A549 (cell line): ENCODE results near the gene NCOA5. TPM values are rescaled to one million over a fixed set of nuclear protein-coding genes. Genes with fewer than 3 reads are reported as not detected.

Source experiments
- ATAC-seq, 2 experiments: fragments of 200-7000 bp in 1 of 2; fragments of >200 bp in 1 of 2; cut with Nextera tagmentation in 1 of 2; cut with Tn5 transposase in 1 of 2; 3 replicates each; pipeline versions ENCODE4 v1.8.0 to v1.9.1; 2018 to 2020; ENCODE audit warnings: mild to moderate bottlenecking in 1 of 2, moderate library complexity in 1 of 2
- CTCF ChIA-PET: fragments of 300-600 bp; sonication (Branson Sonifier 250); formaldehyde crosslinking; extraction: SDS; loops from one replicate; lab custom pipeline; 2021; ENCODE audit warnings: antibody characterized with exemption, inconsistent platforms; lab: Yijun Ruan, JAX
- POLR2A ChIA-PET: fragments of 350-600 bp; formaldehyde crosslinking; extraction: SDS; loops from one replicate; lab custom pipeline; 2021; ENCODE audit warnings: antibody characterized with exemption, inconsistent platforms; lab: Yijun Ruan, JAX
- DNase-seq, 2 experiments: peaks; one replicate each; pipeline versions ENCODE4 v3.0.0 to v3.0.0-alpha.2; 2011 to 2016; ENCODE audit warnings: low read depth in 1 of 2, low spot score in 1 of 2
- FAIRE-seq: peaks from 2 replicates; lab custom pipeline; 2011; peaks lifted over from hg19 to GRCh38; lab: Jason Lieb, UNC
- H3K27ac ChIP-seq, 2 experiments: fragments of >200 bp; sonication (Bioruptor Twin); formaldehyde crosslinking; 3 replicates each; pipeline ENCODE4 v1.5.1; 2016 to 2017
- H3K4me1 ChIP-seq: fragments of >200 bp; sonication (Bioruptor Twin); formaldehyde crosslinking; 3 replicates; pipeline ENCODE4 v1.6.1; 2016
- H3K4me2 ChIP-seq: fragments of >200 bp; sonication (Bioruptor Twin); formaldehyde crosslinking; 3 replicates; pipeline ENCODE4 v1.6.1; 2016
- H3K4me3 ChIP-seq: fragments of >200 bp; sonication (Bioruptor Twin); formaldehyde crosslinking; 3 replicates; pipeline ENCODE4 v1.5.1; 2016
- H3K9me3 ChIP-seq: fragments of >200 bp; sonication (Bioruptor Twin); formaldehyde crosslinking; 3 replicates; pipeline ENCODE4 v1.6.1; 2016
- CBX2 ChIP-seq: fragments of 200-600 bp; sonication (generic); IDR thresholded peaks from 2 replicates; pipeline ENCODE4 v1.6.1; 2016; ENCODE audit warnings: low read depth, mild to moderate bottlenecking, borderline replicate concordance
- CBX8 ChIP-seq: fragments of 200-600 bp; sonication (generic); IDR thresholded peaks from 2 replicates; pipeline ENCODE4 v1.6.1; 2016
- CHD2 ChIP-seq: fragments of 150-350 bp; IDR thresholded peaks from 2 replicates; pipeline ENCODE4 v1.6.1; 2014; ENCODE audit warnings: low read length; ENCODE audit not compliant: partially characterized antibody
- CHD4 ChIP-seq: fragments of 200-600 bp; sonication (generic); IDR thresholded peaks from 2 replicates; pipeline ENCODE4 v1.6.1; 2016; ENCODE audit warnings: antibody characterized with exemption, mild to moderate bottlenecking, borderline replicate concordance
- E2F6 ChIP-seq: IDR thresholded peaks from 2 replicates; pipeline ENCODE4 v1.6.1; 2012; ENCODE audit warnings: low read depth, borderline replicate concordance
- EHMT2 ChIP-seq: fragments of 200-600 bp; sonication (generic); IDR thresholded peaks from 2 replicates; pipeline ENCODE4 v1.6.1; 2016; ENCODE audit warnings: antibody characterized with exemption, low read depth, mild to moderate bottlenecking, moderate library complexity
- EP300 ChIP-seq, 2 experiments: fragments of >200 bp; sonication (Bioruptor Twin); formaldehyde crosslinking; IDR thresholded peaks; 2 replicates in 1 of 2; 3 replicates in 1 of 2; pipeline ENCODE4 v1.6.1; 2016 to 2017
- ESRRA ChIP-seq: fragments of 150-350 bp; IDR thresholded peaks from 2 replicates; pipeline ENCODE4 v1.6.1; 2014; ENCODE audit warnings: mild to moderate bottlenecking, low read length, borderline replicate concordance
- FOSB ChIP-seq: fragments of 250-450 bp; sonication (Bioruptor Pico); IDR thresholded peaks from 2 replicates; pipeline ENCODE4 v1.5.0; 2020; ENCODE audit warnings: mild to moderate bottlenecking, moderate library complexity
- FOSL2 ChIP-seq, 2 experiments: fragments of 450-650 bp in 1 of 2; fragments of >200 bp in 1 of 2; sonication (Bioruptor Twin) in 1 of 2; formaldehyde crosslinking; IDR thresholded peaks; 2 replicates each; pipeline versions ENCODE4 v1.5.0 to v1.6.1; 2016 to 2020; ENCODE audit warnings: mild to moderate bottlenecking in 1 of 2, moderate library complexity in 1 of 2
- FOXS1 ChIP-seq: fragments of 250-450 bp; sonication (Bioruptor Pico); IDR thresholded peaks from 2 replicates; pipeline ENCODE4 v1.5.0; 2020; ENCODE audit warnings: mild to moderate bottlenecking, moderate library complexity
- HOXA7 ChIP-seq: fragments of 250-450 bp; sonication (Bioruptor Pico); IDR thresholded peaks from 2 replicates; pipeline ENCODE4 v1.5.0; 2020; ENCODE audit warnings: mild to moderate bottlenecking, moderate library complexity
- HOXB5 ChIP-seq: fragments of 250-450 bp; sonication (Bioruptor Pico); IDR thresholded peaks from 2 replicates; pipeline ENCODE4 v1.5.0; 2020; ENCODE audit warnings: mild to moderate bottlenecking, moderate library complexity
- KDM1A ChIP-seq: fragments of 200-600 bp; sonication (generic); IDR thresholded peaks from 2 replicates; pipeline ENCODE4 v1.6.1; 2016; ENCODE audit warnings: low read depth, mild to moderate bottlenecking
- KDM5A ChIP-seq: fragments of 200-600 bp; sonication (generic); IDR thresholded peaks from 2 replicates; pipeline ENCODE4 v1.6.1; 2016; ENCODE audit warnings: antibody characterized with exemption, mild to moderate bottlenecking
- MAFK ChIP-seq: fragments of 450-650 bp; IDR thresholded peaks from 2 replicates; pipeline ENCODE4 v1.6.1; 2014; ENCODE audit not compliant: partially characterized antibody
- NR3C1 ChIP-seq: fragments of >200 bp; sonication (Bioruptor Twin); formaldehyde crosslinking; IDR thresholded peaks from 3 replicates; pipeline ENCODE4 v1.6.1; 2017
- PBX3 ChIP-seq: IDR thresholded peaks from 2 replicates; pipeline ENCODE4 v1.6.1; 2012
- RCOR1 ChIP-seq: fragments of 150-350 bp; IDR thresholded peaks from 2 replicates; pipeline ENCODE4 v1.6.1; 2014; ENCODE audit warnings: antibody characterized with exemption, low read length, low read depth
- ZC3H11A ChIP-seq: fragments of 450-650 bp; IDR thresholded peaks from 2 replicates; pipeline ENCODE4 v1.6.1; 2014; ENCODE audit warnings: antibody characterized with exemption, mild to moderate bottlenecking
- WGBS: methylation state at CpG from one replicate; pipeline ENCODE4 v1.1.6; 2017; ENCODE audit errors: missing lambda C conversion rate; 5-methylcytosine and 5-hydroxymethylcytosine counted together
- polyA plus RNA-seq, 4 experiments: library from polyadenylated mRNA; depleted of rRNA in 3 of 4; stranded (reverse); fragments of >200 nt; fragmentation: RNase III in 1 of 4; extraction: RNeasy Plus Mini Kit Qiagen cat#74134 plus additional on column Dnase treatment in 1 of 4; gene quantifications; 2 replicates in 3 of 4; 3 replicates in 1 of 4; pipeline ENCODE4 v1.2.3, GENCODE V29; 2011 to 2017
- TF ChIP-seq, protein P1 (sequence below): fragments of 250-450 bp; sonication (Bioruptor Pico); IDR thresholded peaks from 2 replicates; pipeline ENCODE4 v1.5.0; 2021; ENCODE audit warnings: mild to moderate bottlenecking, moderate library complexity, borderline replicate concordance
- TF ChIP-seq, protein P2 (sequence below): fragments of >200 bp; sonication (Bioruptor Twin); formaldehyde crosslinking; IDR thresholded peaks from 3 replicates; pipeline ENCODE4 v1.6.1; 2016

The NCOA5 gene
- polyA plus RNA-seq, 2 of the 4 experiments (the other 2 are of a cell fraction): 27.2 to 28.0 TPM

- no peak for TF ChIP-seq RCOR1
- TF ChIP-seq HOXB5: no peak
- TF ChIP-seq E2F6: no peak
- TF ChIP-seq HOXA7 (CRISPR knock-in tag): no peak
- TF ChIP-seq EP300 (IDR thresholded peaks at IDR 0.05): no peak
- no peak for TF ChIP-seq MAFK
- TF ChIP-seq PBX3: no peak
These were observed 27.1 kb downstream of the NCOA5 start (continued) for GRCh38 chr20:46062621-46063020.

- DNase-seq: no peak
These were observed 27.6 kb downstream of the NCOA5 start for GRCh38 chr20:46062151-46062550.

GRCh38 chr20:46060975-46061374 is 28.8 kb downstream of the NCOA5 start:
- no peak for FAIRE-seq
- no peaks in the 10 kb centered on the region for H3K9me3 ChIP-seq
- H3K4me2 ChIP-seq: no peak overlapping the region
- ATAC-seq: no peak
- 94% methylated on average over 4 of the region's 4 CpGs for WGBS
- no peak overlapping the region for H3K4me3 ChIP-seq
- no peak overlapping the region for H3K27ac ChIP-seq
- ChIA-PET CTCF (interaction anchor here (1.2 to 2.7 kb wide), 4 partner anchors 16 to 38 kb away, joined by 3 to 11 read pairs (median 3); no protein-coding TSS in a partner anchor), POLR2A (no interaction called here)
- no peaks in the 10 kb centered on the region for H3K4me1 ChIP-seq
- TF ChIP-seq CBX2 (no peak), FOSL2 (IDR thresholded peaks at IDR 0.05) (no peak), FOSL2 (CRISPR knock-in tag; IDR thresholded peaks at IDR 0.05) (no peak), CHD2 (no peak), KDM1A (no peak), ZC3H11A (no peak)
- TF ChIP-seq, protein P1, sequence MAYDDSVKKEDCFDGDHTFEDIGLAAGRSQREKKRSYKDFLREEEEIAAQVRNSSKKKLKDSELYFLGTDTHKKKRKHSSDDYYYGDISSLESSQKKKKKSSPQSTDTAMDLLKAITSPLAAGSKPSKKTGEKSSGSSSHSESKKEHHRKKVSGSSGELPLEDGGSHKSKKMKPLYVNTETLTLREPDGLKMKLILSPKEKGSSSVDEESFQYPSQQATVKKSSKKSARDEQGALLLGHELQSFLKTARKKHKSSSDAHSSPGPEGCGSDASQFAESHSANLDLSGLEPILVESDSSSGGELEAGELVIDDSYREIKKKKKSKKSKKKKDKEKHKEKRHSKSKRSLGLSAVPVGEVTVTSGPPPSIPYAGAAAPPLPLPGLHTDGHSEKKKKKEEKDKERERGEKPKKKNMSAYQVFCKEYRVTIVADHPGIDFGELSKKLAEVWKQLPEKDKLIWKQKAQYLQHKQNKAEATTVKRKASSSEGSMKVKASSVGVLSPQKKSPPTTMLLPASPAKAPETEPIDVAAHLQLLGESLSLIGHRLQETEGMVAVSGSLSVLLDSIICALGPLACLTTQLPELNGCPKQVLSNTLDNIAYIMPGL (CRISPR knock-in tag): no peak
- DNase-seq: no peak

More at GRCh38 chr20:46062151-46062550, 27.6 kb downstream of the NCOA5 start:
- H3K4me2 ChIP-seq: no peak overlapping the region
- no peak for ATAC-seq
- no peaks in the 10 kb centered on the region for H3K9me3 ChIP-seq
- TF ChIP-seq CHD4 (no peak), E2F6 (no peak), FOXS1 (CRISPR knock-in tag) (no peak), KDM5A (no peak), EHMT2 (no peak), KDM1A (no peak), ESRRA (no peak), CBX8 (no peak), HOXA7 (CRISPR knock-in tag) (no peak), FOSB (CRISPR knock-in tag) (no peak), NR3C1 (no peak)
- TF ChIP-seq, protein P2, sequence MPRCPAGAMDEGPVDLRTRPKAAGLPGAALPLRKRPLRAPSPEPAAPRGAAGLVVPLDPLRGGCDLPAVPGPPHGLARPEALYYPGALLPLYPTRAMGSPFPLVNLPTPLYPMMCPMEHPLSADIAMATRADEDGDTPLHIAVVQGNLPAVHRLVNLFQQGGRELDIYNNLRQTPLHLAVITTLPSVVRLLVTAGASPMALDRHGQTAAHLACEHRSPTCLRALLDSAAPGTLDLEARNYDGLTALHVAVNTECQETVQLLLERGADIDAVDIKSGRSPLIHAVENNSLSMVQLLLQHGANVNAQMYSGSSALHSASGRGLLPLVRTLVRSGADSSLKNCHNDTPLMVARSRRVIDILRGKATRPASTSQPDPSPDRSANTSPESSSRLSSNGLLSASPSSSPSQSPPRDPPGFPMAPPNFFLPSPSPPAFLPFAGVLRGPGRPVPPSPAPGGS: no peak
- no peaks in the 10 kb centered on the region for H3K4me1 ChIP-seq
- POLR2A ChIA-PET: no interaction called here
- H3K4me3 ChIP-seq: no peak overlapping the region
- no peak overlapping the region for H3K27ac ChIP-seq
- 77% methylated on average over 4 of the region's 4 CpGs for WGBS
- CTCF ChIA-PET: interaction anchor here (0.7 to 2.7 kb wide), 6 partner anchors 24 to 285 kb away, joined by 3 to 11 read pairs (median 3); no protein-coding TSS in a partner anchor
- FAIRE-seq: no peak
